HepG2 (cell line): Measurements from ENCODE around the gene AGT. TPM values are rescaled to one million over a fixed set of nuclear protein-coding genes. Genes with fewer than 3 reads are reported as not detected.

ENCODE experiments used
- ARNT ChIP-seq: fragments of 450-650 bp; IDR thresholded peaks from 2 replicates; pipeline ENCODE4 v1.6.1; 2017
- BHLHE40 ChIP-seq: IDR thresholded peaks from 2 replicates; pipeline ENCODE4 v1.6.1; 2011; ENCODE audit warnings: low read length, improper control_type of control experiment
- DBP ChIP-seq: sonication (generic); formaldehyde crosslinking; IDR thresholded peaks from 2 replicates; pipeline ENCODE4 v1.4.0; 2020; ENCODE audit warnings: missing genetic modification reagents; ENCODE audit errors: not compliant biosample characterization
- ETV6 ChIP-seq: sonication (generic); formaldehyde crosslinking; conservative IDR thresholded peaks from 2 replicates; pipeline ENCODE4 v1.4.0; 2020; ENCODE audit warnings: missing genetic modification reagents
- HCFC1 ChIP-seq: fragments of 150-350 bp; IDR thresholded peaks from 2 replicates; pipeline ENCODE4 v1.6.1; 2014; ENCODE audit warnings: low read depth, low read length
- HDAC1 ChIP-seq: sonication (generic); formaldehyde crosslinking; IDR thresholded peaks from 2 replicates; pipeline ENCODE4 v1.5.1; 2020; ENCODE audit warnings: mild to moderate bottlenecking, missing genetic modification reagents
- IRF2 ChIP-seq: IDR thresholded peaks from 2 replicates; pipeline ENCODE4 v1.6.1; 2018; ENCODE audit warnings: missing genetic modification reagents, missing compliant biosample characterization
- ISL2 ChIP-seq: sonication (generic); formaldehyde crosslinking; IDR thresholded peaks from 2 replicates; pipeline ENCODE4 v1.5.0; 2020; ENCODE audit warnings: missing genetic modification reagents
- MED1 ChIP-seq: sonication (generic); formaldehyde crosslinking; IDR thresholded peaks from 2 replicates; pipeline ENCODE4 v1.4.0; 2020; ENCODE audit warnings: missing genetic modification reagents
- PBX2 ChIP-seq: IDR thresholded peaks from 2 replicates; pipeline ENCODE4 v1.6.1; 2016; ENCODE audit warnings: control low read depth
- PPARG ChIP-seq: conservative IDR thresholded peaks from 2 replicates; pipeline ENCODE4 v1.6.1; 2016; ENCODE audit warnings: missing biosample characterization, missing genetic modification reagents
- SMYD3 ChIP-seq: sonication (generic); formaldehyde crosslinking; IDR thresholded peaks from 2 replicates; pipeline ENCODE4 v1.8.1; 2023; ENCODE audit warnings: mild to moderate bottlenecking, missing genetic modification reagents
- SRSF1 ChIP-seq: fragments of 200-400 bp; formaldehyde crosslinking; optimal IDR thresholded peaks from 2 replicates; pipeline ENCODE3; 2017; ENCODE audit warnings: mild to moderate bottlenecking, low read depth, low read length, moderate library complexity
- YEATS4 ChIP-seq: sonication (generic); formaldehyde crosslinking; IDR thresholded peaks from 2 replicates; pipeline ENCODE4 v1.4.0; 2020; ENCODE audit warnings: missing genetic modification reagents, borderline replicate concordance
- ZBTB1 ChIP-seq: sonication (generic); formaldehyde crosslinking; IDR thresholded peaks from 2 replicates; pipeline ENCODE4 v1.4.0; 2020; ENCODE audit warnings: missing genetic modification reagents, borderline replicate concordance
- ZBTB20 ChIP-seq: sonication (generic); formaldehyde crosslinking; IDR thresholded peaks from 2 replicates; pipeline ENCODE4 v1.8.1; 2023; ENCODE audit warnings: missing genetic modification reagents, low read depth, mild to moderate bottlenecking, borderline replicate concordance
- ZBTB25 ChIP-seq: IDR thresholded peaks from 2 replicates; pipeline ENCODE4 v1.6.1; 2018; ENCODE audit warnings: missing genetic modification reagents
- ZBTB26 ChIP-seq: IDR thresholded peaks from 2 replicates; pipeline ENCODE4 v1.6.1; 2016; ENCODE audit warnings: missing compliant biosample characterization, missing genetic modification reagents, borderline replicate concordance
- ZNF225 ChIP-seq: sonication (generic); formaldehyde crosslinking; IDR thresholded peaks from 2 replicates; pipeline ENCODE4 v1.4.0; 2020; ENCODE audit warnings: mild to moderate bottlenecking, missing genetic modification reagents
- ZNF232 ChIP-seq: sonication (generic); formaldehyde crosslinking; IDR thresholded peaks from 2 replicates; pipeline ENCODE4 v1.4.0; 2020; ENCODE audit warnings: missing genetic modification reagents, borderline replicate concordance
- ZNF343 ChIP-seq: sonication (generic); formaldehyde crosslinking; IDR thresholded peaks from 2 replicates; pipeline ENCODE4 v1.4.0; 2020; ENCODE audit warnings: mild to moderate bottlenecking, missing genetic modification reagents
- ZNF557 ChIP-seq: sonication (generic); formaldehyde crosslinking; IDR thresholded peaks from 2 replicates; pipeline ENCODE4 v1.4.0; 2020; ENCODE audit warnings: missing genetic modification reagents
- ZNF629 ChIP-seq: sonication (generic); formaldehyde crosslinking; conservative IDR thresholded peaks from 2 replicates; pipeline ENCODE4 v1.5.0; 2020; ENCODE audit warnings: missing genetic modification reagents
- ZNF766 ChIP-seq: sonication (generic); formaldehyde crosslinking; IDR thresholded peaks from 2 replicates; pipeline ENCODE4 v1.5.0; 2020; ENCODE audit warnings: missing genetic modification reagents, borderline replicate concordance
- ZNF777 ChIP-seq: sonication (generic); formaldehyde crosslinking; IDR thresholded peaks from 2 replicates; pipeline ENCODE4 v1.4.0; 2020; ENCODE audit warnings: missing genetic modification reagents
- ZNF790 ChIP-seq: sonication (generic); formaldehyde crosslinking; IDR thresholded peaks from 2 replicates; pipeline ENCODE4 v1.8.0; 2022; ENCODE audit warnings: missing genetic modification reagents, mild to moderate bottlenecking, borderline replicate concordance
- ZNF883 ChIP-seq: sonication (generic); formaldehyde crosslinking; IDR thresholded peaks from 2 replicates; pipeline ENCODE4 v1.5.1; 2020; ENCODE audit warnings: mild to moderate bottlenecking, missing genetic modification reagents; ENCODE audit errors: not compliant biosample characterization
- polyA plus RNA-seq, 8 experiments: library from polyadenylated mRNA; depleted of rRNA in 3 of 8; stranded (reverse) in 7 of 8; unstranded in 1 of 8; fragments of >200 nt; fragmentation: Illumina TruSeq in 4 of 8; extraction: Trizol in 4 of 8; gene quantifications; 2 replicates each; pipeline versions ENCODE4 v1.2.1 to v1.2.3, GENCODE V29; 2011 to 2016; ENCODE audit warnings: low read depth in 4 of 8, missing spikeins in 1 of 8, mixed read lengths in 1 of 8; ENCODE audit not compliant: insufficient read depth in 1 of 8
- total RNA-seq, 5 experiments: library from RNA; depleted of rRNA; stranded (reverse); fragments of >200 nt; fragmentation: Illumina TruSeq; extraction: Trizol; gene quantifications; 2 replicates each; pipeline ENCODE4 v1.2.3, GENCODE V29; 2016; ENCODE audit warnings: low read depth in 1 of 5

Gene AGT
- total and polyA plus RNA-seq, 2 of the 13 experiments (the other 11 are each of a cell fraction or from before 2014, with no cell fraction given) = 892 to 2,071 TPM

GRCh38 chr1:230708631-230709580 is 5.0 kb downstream of the AGT start (continued):
- peak; percentile 27; the same call in 1 of the 2 replicates for TF ChIP-seq ZBTB26 (CRISPR knock-in tag)
- no peak for TF ChIP-seq PBX2
- peak; percentile 40; the same call in 1 of the 2 replicates for TF ChIP-seq ETV6 (CRISPR knock-in tag)
- TF ChIP-seq ZNF766 (CRISPR knock-in tag) = no peak
- peak; percentile 86 for TF ChIP-seq YEATS4 (CRISPR knock-in tag)
- TF ChIP-seq HDAC1 (CRISPR knock-in tag) = peak; percentile 99
- peak; percentile 77; the same call in 1 of the 2 replicates for TF ChIP-seq ZBTB25 (CRISPR knock-in tag)
- no peak for TF ChIP-seq SRSF1
- peak; percentile 16; the same call in 1 of the 2 replicates for TF ChIP-seq ZNF557 (CRISPR knock-in tag)
- no peak for TF ChIP-seq ZNF232 (CRISPR knock-in tag)
- TF ChIP-seq ZNF629 (CRISPR knock-in tag) = peak; percentile 38
- no peak for TF ChIP-seq ZBTB1 (CRISPR knock-in tag)
- 0 out of 2 replicates have a peak, but pooled peaks have one; percentile 17 for TF ChIP-seq ZNF790 (CRISPR knock-in tag)
- no peak for TF ChIP-seq ARNT
- TF ChIP-seq BHLHE40 = peak; percentile 99
- peak; percentile 63; the same call in 1 of the 2 replicates for TF ChIP-seq ZNF343 (CRISPR knock-in tag)
- peak; percentile 68; the same call in 1 of the 2 replicates for TF ChIP-seq ISL2 (CRISPR knock-in tag)
- TF ChIP-seq MED1 (CRISPR knock-in tag) = peak; percentile 94
- TF ChIP-seq ZBTB20 (CRISPR knock-in tag) = peak; percentile 47; the same call in 1 of the 2 replicates
- no peak for TF ChIP-seq HCFC1
- TF ChIP-seq ZNF777 = no peak; the same call in 1 of the 2 replicates
- peak; percentile 25; the same call in 1 of the 2 replicates for TF ChIP-seq SMYD3 (CRISPR knock-in tag)
- peak; percentile 83 for TF ChIP-seq ZNF883
- TF ChIP-seq DBP = no peak
- TF ChIP-seq IRF2 = peak; percentile 98
- TF ChIP-seq PPARG (CRISPR knock-in tag) = peak; percentile 81; the same call in 1 of the 2 replicates
- peak; percentile 8; the same call in 1 of the 2 replicates for TF ChIP-seq ZNF225 (CRISPR knock-in tag)
